ENCODE measurements around the gene ERO1B.
"Not testable (repeated sequence)": the region's sequence is repeated elsewhere in the genome, so short reads cannot be mapped to it uniquely, and the experiment has no call there.

The ERO1B gene, protein sequence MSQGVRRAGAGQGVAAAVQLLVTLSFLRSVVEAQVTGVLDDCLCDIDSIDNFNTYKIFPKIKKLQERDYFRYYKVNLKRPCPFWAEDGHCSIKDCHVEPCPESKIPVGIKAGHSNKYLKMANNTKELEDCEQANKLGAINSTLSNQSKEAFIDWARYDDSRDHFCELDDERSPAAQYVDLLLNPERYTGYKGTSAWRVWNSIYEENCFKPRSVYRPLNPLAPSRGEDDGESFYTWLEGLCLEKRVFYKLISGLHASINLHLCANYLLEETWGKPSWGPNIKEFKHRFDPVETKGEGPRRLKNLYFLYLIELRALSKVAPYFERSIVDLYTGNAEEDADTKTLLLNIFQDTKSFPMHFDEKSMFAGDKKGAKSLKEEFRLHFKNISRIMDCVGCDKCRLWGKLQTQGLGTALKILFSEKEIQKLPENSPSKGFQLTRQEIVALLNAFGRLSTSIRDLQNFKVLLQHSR

DNA sequence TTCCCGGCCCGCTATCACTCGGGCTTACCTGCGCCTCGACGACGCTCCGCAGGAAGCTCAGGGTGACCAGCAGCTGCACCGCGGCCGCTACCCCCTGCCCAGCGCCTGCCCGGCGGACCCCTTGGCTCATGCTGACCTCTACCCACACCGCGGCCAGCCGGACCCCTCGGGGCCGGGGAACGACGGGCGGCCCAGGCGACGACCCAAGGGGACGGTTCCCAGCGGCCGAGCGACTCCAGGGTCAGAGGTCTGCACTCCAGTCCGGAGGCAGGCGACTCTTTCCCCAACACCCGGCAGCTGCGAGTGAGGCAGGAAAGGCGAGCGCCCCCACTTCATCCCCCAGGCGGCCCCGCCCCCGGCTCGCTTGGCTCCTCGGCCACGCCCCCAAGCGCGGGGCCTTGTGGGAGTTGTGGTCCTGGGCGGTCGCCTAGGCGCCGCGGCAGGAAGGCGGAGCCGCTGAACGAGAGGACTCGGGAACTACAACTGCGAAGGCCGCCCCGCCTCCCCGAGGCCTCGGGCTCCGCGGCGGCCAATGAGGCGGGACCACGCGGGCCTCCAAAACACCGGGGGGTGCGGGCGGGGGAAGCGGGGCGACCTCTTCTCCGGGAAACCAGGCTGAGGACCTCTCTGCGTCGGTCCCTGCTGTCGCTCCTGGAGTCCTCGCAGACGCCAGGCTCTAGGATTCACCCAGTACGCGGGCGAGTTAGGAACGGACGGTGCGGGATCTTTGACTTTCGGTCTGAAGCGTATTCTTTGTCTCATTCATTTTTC, at the start of gene ERO1B:
Gene ERO1B (minus strand): TSS at position 305 of the 771 bp plus-strand sequence. CDS start 175 bp downstream, at position 130.
- DNase-seq: peak; percentile 97

DNA sequence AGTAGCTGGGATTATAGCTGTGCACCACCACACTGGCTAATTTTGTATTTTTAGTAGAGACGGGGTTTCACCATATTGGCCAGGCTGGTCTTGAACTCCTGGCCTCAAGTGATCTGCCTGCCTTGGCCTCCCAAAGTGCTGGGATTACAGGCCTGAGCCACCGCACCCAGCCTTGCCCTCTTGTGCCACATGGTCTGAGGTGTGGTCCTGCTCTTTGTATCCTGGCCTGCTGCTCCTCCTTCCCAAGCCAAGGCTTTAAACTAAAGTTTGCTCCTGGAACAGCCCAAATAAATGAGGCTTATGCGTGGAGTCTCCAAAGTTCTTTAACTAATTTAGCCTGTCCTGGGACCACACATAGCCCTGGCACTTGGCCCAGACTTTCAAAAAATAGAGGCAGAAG, 49.7 kb upstream of the ERO1B start:
- not testable (repeated sequence) for DNase-seq

DNA sequence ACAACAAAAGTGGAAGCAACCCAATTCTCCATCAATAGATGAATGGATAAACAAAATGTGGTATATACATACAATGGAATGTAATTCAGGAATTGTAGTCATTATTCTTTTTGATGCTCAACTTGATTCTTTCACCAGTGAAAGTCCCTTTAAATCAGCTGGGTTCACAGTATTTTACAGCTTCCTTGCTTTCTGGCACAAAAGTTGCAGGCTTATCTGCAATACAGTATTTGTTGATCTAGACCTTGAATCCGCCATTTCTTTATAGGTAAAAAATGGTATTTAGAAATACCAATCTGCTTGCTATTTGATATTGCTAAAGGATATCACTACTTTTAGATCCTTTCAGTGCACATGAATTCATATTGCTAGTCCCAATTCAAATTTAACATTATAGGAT, 44.7 kb upstream of the ERO1B start:
- DNase-seq: no peak

GRCh38 chr1:236325567-236325966, 43.8 kb upstream of the ERO1B start:
- no peak for DNase-seq

DNA sequence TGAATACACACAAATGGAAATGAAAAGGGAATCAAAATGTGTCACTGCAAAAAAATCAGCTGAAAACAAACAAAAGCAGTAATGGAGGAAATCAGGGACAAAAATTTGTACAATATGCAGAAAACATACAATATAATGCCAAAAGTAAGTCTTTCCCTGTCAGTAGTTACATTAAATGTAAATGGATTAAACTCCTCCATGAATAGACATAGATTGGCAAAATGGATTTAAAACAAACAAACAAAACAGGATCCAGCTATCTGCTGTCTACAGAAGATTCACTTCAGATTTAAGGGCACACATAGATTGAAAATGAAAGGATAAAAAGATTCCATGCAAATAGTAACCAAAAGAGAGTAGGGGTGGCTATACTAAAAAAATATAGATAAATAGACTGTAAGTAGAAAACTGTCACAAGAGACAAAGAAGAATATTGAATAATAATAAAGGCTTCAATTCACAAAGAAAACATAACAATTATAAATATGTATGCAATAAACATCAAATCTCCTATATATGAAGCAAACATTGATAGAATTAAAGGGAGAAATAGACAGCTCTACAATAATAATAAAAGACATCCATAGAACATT, 42.2 kb upstream of the ERO1B start:
- no peak for DNase-seq

DNA sequence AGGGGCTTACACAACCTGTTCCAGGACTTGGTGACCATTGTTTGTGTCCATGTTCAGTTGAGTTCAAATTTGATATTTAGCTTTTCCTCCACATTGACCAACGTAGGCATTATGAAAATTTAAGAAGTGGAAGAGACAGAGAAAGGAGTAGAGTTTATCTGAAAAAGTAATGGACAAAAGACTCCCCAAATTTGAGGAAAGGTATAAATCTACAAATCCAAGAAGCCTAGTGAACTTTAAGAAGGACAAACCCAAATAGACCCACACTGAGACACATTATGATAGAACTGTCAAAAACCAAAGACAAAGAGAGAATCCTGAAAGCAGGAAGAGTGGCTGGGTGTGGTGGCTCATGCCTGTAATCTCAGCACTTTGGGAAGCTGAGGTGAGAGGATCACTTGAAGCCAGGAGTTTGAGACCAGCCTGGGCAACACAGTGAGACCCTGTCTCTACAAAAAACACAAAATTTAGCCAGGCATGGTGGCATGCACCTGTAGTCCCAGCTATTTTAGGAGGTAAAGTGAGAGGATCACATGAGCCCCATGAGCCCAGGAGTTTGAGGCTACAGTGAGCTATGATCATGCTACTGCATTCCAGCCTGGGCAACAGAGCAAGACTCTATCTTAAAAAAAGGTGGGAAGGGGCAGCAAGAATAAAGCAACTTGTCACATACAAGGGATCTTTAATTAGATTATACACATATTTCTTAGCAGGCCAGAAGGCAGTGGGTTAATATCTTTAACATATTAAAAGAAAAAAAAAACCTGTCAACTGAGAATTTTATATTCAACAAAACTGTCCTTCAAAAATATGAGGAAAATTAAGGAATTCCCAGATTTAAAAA, 41.0 kb upstream of the ERO1B start:
- DNase-seq: no peak

DNA sequence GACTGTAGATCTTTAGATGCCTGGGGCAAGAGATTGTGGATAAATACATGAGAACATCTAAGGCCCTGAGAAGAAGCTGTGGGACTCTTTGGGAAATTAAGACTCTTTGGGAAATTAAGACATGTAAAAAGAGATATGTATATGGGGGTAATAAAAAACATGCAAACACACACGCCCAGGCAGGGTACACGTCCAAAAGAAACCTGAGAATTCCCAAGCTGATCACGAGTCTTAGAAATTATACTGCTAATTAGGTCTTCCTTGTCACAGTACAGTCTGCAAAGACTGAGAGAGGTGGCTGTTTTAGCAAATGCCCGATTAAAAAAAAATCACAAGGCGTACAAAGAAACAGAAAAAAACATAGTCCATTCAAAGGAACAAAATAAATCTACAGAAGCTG, 39.3 kb upstream of the ERO1B start:
- DNase-seq: no peak

- no peak for DNase-seq
These were observed 38.9 kb upstream of the ERO1B start for GRCh38 chr1:236320671-236321070.

DNA sequence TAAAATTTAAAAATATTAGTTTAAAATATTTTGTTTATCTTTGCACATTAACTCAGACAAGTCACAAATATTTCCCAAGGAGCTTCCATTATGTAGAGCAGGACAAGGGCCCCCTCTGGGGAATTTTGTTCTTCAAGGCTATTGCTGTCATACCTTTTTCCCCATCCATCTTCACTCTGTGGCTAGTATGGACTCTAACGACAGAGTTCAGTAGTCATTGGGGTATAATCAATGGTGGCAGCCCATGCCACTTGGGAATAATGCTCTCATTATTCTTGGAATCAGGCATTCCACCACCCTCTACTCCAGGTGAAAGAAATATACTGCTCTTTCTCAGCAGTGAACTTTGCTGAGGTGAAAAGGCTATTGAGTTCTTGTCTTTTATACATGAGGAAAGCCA, 38.5 kb upstream of the ERO1B start:
- DNase-seq: no peak

DNA sequence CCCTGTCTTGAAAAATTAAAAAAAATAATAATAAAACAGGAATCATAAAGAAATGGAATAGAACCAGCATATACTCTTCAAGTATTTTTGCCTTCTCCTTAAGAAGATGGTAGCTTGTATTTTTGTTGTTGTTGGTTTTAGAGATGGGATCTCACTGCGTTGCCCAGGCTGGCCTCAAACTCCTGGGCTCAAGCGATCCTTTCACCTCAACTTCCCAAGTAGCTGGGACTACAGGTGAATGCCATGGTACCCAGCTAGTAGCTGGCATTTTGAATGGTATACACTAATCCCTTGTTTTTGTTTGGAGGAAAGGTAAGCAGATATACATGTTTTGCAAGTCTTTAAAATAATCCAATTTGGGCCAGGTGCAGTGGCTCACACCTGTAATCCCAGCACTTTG, 34.7 kb upstream of the ERO1B start:
- no peak for DNase-seq

- no peak for DNase-seq
These were observed 33.8 kb upstream of the ERO1B start for GRCh38 chr1:236315518-236315917.

GRCh38 chr1:236315092-236315491, 33.3 kb upstream of the ERO1B start:
- DNase-seq: no peak

- DNase-seq: not testable (repeated sequence)
These were observed 32.3 kb upstream of the ERO1B start for GRCh38 chr1:236314050-236314449.

DNA sequence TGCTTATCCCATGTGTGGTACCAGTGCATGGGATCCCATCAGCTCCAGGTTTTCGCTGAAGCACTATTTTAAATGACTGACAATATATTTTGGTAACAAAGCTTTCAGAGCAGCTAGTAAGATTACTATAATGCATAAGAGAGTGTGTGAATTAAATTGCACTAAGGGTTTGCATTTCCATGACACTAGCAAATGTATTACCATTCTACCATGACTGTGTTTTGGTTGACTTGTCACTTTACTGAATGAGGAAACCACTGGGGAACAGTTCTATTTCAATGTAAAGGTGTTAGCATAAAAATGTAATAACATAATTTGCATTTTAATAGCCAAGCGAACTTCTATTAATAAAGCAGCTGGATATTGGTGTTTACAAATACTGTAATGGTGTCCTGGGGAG, 31.7 kb upstream of the ERO1B start:
- no peak for DNase-seq

DNA sequence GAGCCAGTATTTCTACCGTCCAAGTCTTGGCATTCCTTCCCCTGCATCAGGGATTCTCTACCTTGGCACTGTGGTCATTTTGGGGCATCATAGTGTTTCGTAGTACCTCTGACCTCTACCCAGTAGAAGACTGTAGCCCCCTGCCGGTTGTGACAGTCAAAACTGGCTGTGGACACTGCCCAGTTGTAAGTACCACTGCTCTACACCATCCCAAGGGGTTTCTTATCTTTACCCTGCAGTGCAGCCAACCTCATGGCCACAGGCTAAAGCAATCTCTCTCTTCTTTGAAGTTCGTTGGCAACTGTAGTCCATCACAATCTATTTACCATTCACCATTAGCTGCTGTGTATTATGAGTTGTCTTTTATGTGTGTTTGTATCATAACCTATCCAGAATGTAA, 29.3 kb upstream of the ERO1B start:
- no peak for DNase-seq

DNA sequence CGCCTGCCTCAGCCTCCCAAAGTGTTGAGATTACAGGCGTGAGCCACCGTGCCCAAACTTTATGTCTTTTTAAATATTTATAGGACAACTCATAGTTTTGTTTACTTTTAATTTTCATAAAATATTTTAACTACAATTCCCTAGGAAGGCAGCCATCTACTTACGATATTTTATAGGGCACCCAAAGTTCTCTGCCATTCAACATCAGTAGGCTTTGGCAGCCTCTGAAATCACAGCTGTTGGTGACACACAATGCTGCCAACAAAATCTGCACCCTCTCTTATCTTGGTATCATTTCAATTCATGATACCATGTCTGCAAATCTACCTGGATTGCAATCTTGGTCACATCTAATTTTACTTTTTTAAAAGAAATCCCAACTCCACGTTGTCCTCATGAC, 27.1 kb upstream of the ERO1B start:
- DNase-seq: no peak

GRCh38 chr1:236307435-236307834, 25.7 kb upstream of the ERO1B start:
- no peak for DNase-seq

- DNase-seq: no peak
These were observed 22.9 kb upstream of the ERO1B start for GRCh38 chr1:236304682-236305081.

DNA sequence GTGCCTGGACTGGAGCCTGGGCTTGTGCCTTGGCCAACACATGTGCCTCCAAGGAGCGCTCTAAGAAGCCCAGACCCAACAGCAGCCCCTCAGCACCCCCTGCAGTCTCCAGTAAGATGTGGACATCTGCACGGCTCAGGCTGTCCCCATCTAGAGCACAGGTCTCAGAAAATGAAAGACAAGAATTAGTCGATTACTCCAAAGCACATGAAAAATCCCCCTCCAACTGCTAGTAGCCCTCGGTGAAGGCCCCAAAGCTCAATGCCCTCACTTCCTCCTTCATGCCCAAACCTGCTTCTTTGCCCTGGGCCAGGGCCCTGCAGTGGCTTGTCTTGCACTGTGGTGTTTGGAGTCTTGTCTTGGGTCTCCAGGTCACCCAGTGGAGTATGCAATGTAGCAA, 21.9 kb upstream of the ERO1B start:
- no peak for DNase-seq

DNA sequence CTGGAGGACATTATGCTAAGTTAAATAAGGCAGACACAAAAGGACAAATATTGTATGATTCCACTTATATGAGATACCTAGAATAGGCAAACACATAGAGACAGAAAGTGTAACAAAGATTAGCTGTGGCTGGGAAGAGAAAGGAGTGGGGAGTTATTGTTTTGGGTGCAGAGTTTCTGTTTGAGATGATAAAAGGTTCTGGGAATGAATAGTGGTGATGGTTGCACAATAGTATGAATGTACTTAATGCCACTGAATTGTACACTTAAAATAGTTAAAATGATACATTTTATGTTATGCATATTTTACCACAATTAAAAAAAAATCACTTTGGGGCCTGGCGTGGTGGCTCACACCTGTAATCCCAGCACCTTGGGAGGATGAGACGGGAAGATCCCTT, 21.2 kb upstream of the ERO1B start:
- DNase-seq: no peak

GRCh38 chr1:236301958-236302335, 20.2 kb upstream of the ERO1B start:
- DNase-seq: no peak

GRCh38 chr1:236301080-236301957, 19.6 kb upstream of the ERO1B start:
- DNase-seq: no peak
